ENCODE results near the gene IARS2.
A peak's percentile ranks its signal among the peaks of the same experiment; 100 is the strongest.
"Not testable (repeated sequence)": the region's sequence is repeated elsewhere in the genome, so short reads cannot be mapped to it uniquely, and the experiment has no call there.

IARS2 gene

DNA sequence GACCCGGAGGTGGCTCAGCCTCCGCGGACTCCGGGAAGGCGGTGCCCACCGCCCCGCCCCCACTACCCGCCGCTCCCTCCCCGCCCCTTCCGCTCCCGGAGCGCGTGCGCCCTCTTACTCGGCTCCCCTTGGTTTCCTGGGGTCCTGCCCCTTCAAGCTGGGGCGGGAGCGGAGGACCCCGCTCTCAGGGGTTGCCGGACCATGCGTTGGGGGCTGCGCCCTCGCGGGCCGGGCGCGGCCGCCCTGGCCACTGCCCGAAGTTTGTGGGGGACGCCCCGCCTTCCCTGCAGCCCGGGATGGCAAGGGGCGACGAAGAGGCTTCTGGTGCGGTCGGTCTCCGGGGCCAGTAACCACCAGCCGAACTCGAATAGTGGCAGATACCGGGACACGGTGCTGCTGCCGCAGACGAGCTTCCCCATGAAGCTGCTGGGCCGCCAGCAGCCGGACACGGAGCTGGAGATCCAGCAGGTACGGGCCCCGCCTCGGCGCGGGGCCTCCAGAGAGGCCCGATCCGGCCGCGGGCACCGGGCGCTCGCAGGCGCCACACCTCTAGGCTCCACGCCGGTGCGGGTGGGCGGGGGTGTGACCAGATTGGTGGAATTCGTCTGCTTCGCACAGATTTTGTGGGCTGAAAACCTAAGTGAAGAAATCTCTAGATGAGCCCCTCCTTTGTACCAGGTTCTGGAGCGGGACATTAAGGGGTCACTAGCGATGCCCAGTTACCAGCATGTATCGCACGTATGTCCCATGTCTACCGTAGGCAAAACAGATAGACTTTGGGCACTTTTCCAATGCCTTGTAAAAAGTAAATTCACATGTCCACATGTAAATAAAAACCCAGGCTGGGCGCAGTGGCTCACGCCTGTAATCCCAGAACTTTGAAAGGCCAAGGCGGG is at the start of gene IARS2:
IARS2 (plus strand) TSS at position 117 of the 896 bp plus-strand sequence; CDS start at position 202, 85 bp downstream.
- DNase-seq, result peak; percentile 93

DNA sequence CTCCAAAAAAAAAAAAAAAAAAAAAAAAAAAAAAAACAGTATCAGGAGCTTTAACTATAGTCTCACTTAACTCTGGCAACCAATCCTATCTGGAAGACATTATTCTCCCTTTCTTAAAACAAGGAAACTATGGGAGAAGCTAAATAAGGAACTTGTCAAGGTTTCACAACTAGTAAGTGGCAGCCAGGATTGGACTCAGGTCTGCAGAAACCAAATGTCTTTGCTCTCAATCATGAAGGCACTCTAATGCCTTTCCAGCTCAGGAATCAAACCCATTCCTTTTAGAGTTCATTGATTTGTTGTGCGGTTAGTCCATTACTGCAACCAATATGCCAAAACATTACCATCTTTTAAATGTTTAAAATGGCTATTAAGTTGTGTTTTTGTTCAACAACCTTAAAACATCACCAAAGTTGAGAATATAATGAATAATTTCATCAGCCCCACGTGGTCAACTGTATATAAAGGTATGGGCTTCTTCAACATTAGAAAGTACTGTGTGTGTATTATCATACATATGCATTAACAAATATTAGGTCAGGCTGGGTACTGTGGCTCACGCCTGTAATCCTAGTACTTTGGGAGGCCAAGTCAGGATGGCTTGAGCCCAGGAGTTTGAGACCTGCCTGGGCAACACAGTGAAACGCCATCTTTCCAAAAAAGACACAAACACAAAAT is 49.1 kb upstream of the IARS2 start:
- DNase-seq, result no peak

DNA sequence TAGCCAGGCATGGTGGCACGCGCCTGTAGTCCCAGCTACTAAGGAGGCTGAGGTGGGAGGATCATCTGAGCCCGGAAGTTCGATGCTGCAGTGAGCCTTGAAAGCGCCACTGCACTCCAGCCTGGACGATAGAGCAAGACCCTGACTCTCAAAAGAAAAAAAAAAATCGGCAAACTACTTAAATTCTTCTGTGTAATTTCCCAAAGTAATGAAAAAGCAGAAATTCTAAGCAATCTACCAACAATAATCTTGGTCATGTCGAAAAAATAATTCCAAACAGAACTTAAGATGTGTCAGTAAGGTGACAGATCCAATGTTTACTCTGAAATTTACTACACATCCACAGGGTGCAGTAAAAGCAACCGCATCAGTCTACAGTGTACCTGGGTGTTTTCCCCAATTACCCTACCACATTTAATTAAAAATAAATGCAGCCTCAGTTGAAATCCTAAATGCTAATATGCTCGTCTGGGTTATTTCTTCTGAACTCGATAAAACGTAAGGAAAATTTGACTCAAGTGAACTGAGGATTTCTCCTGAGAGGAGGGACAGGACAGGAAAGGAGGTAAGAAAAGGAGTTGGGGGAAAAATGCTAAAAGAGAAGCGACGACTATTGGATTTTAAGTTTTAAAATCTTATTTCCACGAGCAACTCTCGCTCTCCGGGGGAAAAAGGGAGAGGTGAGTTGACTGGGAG is 48.4 kb upstream of the IARS2 start:
- no peak for DNase-seq

DNA sequence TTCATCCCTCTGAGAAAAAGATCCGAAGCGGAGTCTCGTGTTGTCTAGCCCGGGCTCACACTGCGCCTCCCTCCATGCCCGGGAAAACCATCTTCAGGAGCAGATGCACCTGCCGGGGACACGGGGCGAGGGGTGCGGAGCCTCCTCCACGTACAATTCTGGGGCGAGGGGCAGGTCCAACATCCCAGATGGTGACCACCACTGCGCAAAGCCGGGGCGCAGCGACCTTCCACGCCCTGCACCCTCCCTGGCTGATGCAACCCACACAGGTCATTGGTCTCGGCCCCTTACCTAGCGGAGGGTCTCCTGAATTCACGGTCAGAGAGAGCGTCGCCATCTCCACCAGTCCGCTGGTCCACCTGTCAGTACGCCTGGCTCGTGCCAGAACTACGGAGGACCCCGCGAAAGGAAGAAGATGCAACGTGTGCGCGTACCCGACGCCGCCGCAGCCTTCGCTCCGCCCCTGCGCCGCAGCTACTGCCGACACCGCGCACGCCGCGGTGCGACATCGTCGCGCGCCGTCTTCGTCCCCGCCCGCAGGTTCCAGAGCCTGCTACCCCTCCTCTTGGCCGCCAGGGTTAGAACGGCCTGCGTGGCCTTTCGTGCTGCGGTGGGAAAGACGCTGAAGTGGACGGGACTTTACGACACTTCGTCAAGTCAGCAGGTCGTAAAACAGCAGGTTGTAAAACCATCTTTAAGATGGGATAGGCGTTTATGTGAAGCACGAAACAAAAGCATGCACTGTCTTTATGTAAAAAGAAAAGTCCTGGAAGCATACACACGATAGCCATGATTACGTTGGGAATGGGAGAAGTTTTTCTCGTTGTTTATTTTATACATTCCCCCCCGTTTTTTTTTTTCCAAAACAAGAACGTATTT is 47.6 kb upstream of the IARS2 start, which contains the start of gene EPRS1:
EPRS1 (minus strand) TSS at position 454 of the 879 bp plus-strand sequence; CDS start at position 337, 117 bp downstream.
- peak; percentile 98 for DNase-seq

DNA sequence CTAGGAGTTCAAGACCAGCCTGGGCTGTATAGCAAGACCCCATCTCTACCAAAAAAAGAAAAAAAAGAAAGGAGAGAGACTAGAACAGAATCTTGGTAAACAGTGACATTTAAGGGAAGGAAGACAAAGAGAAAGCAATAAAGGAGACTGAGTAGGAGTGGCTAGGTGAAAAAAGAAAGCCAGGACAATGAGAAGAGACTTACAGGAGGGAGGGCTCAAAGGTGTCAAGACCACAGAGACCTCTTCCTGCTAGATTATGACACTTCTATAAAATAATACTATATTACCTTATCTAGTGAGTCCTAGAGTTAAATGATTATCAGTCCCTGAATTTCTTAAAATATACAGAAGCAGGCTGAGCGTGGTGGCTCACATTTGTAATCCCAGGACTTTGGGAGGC is 37.6 kb upstream of the IARS2 start:
- no peak for DNase-seq

DNA sequence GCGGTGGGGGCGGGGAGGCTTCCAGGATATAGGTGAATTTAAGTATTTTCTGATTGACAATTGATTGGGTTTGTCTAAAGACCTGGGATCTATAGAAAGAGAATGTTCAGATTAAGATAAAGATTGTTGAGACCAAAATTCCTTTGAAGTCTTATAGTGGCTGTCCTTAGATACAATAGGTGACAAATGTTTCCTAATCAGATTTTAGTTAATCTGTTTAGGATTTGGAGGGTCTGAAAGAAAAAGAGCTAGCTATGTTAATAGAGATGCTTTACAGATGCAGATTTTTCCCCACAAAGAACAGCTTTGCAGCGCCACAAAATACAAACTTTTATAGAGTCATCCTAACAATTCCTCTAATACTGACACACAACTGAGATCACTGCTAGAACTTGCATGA is 33.1 kb upstream of the IARS2 start:
- DNase-seq, result no peak

DNA sequence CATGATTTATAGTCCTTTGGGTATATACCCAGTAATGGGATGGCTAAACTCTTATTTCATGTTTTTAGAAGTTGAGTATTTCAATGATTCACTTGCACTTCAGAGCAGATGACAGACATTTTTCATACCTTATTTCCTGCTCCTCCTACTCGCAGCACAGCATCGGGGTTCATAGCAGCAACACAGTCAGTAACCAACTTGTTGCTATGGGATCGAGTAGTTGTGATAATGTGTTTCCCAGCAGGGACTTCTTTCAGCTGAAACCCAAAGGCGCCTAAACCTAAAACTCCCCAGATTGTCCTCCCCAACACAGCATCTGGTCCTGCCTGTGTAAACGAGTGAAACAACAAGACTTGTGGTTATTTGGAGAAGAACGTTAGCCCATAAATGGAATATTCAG is 31.3 kb upstream of the IARS2 start:
- no peak for DNase-seq

DNA sequence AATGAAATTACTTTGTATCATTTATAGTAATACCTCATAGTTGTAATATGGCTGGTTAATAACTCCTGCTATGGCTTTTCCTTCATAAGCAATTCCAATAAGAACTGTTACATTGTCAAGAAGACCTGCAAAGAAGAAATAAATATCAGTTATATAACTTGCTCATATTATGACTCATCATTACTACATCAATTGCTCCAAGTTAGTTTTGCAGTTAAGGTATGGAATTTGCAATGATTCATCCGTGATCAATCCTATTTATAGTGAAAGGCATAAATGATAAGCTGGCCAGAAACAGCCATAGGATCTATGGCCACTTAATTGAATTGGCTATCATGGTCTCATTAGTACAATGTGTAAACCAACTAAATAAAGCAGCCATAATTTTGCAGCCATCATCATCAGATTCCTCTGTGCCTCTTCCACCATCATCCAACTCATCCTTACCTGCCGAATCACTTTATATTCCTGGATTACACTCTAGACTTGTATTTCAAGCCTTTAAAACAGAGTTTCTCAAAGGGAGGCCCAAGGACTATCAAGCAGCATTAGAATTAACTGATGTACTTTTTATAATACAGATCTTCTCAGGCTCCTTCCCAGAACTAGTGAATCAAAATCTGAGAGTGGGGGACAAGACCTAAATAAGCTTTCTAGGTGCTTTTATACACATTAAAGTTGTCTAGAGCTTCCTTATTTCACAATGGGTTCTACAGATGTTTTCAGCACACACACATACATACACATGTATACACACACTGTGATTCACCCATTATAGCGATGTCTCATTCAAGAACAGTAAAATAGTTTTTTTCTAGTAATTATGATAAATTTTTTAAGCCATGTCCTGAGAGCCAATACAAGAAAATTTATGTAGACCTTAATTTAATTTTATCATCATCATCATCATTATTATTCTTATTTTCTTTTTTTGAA is 26.4 kb upstream of the IARS2 start:
- DNase-seq, result no peak

DNA sequence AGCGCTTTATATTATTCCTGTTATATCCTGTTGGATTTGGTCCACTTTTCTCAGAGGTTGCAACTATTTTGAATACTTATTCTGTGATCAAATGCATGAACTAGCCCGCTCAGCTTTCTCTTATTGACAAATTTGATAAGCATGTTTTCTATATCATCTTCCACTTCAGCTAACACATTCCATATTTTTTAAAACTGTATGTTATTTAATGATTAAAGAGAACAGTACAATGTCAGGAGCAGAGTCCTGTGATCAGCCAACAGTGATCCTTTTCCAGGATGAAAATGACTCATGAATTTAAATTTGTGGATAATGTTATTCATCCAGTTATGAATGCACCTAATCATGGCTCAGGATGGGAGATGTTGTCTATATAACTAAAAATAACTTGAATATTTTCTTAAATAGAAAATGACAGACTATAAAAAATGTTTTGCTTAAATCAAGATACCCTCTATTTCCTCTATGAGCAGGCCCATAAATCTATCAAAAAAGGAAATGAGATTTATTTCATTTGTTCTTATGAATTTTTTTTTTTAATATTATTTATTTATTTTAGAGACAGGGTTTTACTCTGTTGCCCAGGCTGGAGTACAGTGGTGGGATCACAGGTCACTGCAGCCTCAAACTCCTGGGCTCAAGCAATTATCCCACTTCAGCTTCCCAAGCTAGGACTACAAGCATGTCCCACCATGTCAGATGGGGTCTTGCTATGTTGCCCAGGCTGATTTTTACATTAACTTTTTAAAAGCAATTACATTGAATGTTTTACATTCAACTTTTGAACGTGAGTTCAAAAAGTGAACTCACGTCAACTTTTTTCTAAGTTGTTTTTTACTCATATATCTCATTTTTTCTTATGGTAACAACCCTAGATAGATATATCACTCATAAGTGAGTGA is 16.8 kb upstream of the IARS2 start:
- DNase-seq, result no peak

DNA sequence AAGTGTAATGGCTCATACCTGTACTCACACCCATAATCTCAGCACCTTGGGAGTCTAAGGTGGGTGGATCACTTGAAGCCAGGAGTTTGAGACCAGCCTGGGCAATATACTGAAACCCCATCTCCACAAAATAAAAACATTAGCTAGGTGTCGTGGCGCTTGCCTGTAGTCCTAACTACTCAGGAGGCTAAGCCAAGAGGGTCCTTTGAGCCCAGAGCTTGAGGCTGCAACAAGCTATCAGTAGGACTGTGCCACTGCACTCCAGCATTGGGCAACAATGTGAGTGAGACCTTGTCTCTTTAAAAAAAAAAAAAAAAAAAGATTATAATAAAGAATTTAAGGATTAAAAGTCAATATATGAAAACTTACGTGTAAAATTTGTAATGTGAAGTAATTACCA is 16.0 kb upstream of the IARS2 start:
- no peak for DNase-seq

DNA sequence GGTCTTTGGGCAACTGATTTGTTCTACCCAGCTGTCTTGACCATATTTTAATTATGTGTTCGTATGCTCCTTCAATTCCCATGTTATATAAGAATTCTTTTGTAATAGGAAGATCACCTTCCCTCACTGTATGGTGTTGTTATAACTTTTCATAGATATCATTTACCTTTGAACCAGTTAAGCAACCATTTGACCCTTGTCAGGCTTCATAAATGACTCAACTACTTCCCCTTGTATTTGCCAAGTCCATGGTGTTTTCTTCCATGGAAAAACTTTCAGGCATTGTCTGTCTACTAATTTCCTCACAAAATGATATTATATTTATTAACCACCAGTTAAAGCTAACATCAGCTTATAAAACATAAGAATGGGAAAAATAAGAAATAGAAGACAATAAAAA is 9.5 kb upstream of the IARS2 start:
- no peak for DNase-seq

DNA sequence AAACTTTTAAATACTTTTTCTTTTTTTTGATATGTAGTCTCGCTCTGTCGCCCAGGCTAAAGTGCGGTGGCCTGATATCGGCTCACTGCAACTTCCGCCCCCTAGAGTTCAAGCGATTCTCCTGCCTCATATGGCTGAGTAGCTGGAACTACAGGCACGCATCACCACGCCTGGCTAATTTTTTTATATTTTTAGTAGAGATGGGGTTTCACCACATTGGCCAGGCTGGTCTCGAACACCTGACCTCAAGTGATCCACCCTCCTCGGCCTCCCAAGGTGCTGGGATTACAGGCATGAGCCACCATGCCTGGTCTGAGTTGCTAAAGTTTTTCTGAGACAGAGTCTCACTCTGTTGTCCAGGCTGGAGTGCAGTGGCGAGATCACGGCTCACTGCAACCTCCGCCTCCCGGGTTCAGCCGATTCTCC is 7.7 kb upstream of the IARS2 start:
- DNase-seq, result not testable (repeated sequence)

DNA sequence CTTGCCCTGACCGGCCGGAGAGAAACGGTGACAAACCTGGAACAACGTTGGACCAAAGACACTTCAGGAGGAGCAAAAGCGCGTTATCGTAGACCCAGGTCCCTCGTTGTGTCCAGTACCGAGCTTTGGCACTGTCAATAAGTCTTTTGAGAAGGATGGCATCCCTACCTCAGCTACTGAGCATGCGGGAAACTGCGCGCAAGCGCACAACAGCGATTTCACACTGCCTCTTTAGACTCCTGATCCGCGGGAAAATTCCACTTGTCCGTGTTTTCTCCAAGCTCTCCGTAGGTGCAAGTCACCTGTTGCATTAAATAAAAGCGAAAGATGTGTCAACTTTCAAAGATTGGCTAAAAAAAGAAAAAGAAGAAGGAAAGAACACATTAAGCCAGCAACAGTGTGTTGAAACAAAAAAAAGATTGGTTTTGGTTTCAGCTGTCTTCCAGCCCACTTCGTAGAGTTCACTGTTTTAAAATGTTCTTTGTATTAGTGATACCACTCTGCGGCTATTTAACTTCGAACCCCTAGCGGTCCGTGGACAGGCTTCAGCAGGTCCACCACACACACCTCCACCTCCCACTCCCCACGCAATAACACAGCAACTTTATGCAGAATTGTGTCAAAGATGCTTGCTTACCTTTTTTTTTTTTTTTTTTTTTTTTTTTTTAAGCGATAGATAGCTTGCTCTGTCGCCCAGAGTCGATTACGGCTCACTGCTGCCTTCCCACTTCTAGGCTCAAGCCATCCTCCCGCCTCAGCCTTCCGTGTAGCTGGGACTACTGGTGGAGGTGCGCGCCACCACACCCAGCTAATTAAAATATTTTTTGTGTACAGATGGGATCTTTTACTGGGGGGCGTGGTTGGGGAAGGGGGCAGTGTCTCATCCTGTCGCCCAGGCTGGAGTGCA is 4.0 kb upstream of the IARS2 start, which contains the start of gene BPNT1:
BPNT1 (minus strand) TSS at position 139 of the 907 bp plus-strand sequence. CDS start 9,942 bp downstream, outside the sequence.
- DNase-seq, result peak; percentile 97

DNA sequence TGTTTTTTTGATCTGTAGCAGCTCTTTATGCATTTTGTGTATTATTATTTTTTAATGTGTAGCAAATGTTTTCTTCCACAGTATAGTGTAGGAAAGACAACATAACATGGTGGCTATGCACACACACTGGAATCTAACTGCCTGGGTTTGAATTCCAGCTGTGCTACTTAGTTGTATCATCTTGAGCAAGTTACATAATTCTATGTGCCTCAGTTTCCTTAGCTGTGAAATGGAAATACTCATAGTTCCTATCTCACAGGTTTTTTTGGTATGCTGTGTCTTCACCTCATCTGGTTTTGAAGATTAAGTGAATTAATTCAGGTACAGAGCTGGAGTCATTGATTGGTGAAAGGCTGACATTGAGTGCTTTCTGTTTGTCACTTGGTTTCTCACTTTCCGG is 1.2 kb upstream of the IARS2 start:
- DNase-seq, result no peak

DNA sequence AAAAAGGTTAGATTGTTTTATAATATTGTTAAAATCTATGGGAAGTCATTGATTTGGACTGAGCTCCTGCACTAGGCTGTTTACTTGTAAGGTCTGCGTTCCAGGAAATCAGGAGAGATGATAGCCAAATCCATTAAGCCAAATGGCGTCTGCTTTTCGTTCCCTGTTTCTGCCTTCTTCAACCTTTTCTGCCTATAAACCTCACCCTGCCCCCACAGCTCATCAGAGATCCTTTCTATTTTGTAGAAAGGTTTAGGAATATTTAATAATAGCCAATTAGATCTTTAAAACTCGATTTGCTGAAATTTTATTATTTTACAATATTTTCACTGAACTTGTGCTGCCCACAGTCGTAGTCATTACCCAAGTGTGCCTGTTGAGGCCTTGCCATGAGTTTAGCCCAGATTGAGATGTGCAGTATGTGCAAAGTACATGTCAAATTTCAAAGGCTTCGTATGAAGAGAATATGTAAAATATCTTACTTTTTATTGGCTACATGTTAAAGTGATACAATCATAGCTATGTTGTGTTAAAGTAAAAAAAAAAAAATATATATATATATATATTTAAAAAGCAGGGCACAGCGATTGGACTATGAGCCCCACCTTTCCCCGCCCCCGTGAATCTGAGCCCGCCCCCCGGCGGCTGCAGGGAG is 444 bp upstream of the IARS2 start:
- no peak for DNase-seq

DNA sequence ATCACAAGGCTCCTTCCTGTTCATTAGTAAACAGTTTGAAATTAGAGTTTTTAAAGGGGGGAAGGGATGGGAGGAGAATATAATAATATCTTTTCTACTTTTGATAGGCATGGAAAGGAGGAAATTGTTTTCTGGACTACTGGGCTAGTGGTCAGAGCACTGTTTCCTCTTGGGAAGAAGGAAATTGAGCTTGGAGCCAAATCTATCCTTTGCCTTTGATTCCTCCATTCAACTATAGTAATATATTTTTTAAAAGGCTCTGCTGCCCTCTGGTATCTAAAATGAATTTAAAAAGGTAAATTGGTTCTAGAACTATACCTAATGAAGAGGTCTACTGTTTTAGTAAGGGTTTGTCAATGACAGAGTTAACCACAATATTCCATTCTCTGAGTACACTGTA is 5.9 kb downstream of the IARS2 start:
- DNase-seq, result no peak

DNA sequence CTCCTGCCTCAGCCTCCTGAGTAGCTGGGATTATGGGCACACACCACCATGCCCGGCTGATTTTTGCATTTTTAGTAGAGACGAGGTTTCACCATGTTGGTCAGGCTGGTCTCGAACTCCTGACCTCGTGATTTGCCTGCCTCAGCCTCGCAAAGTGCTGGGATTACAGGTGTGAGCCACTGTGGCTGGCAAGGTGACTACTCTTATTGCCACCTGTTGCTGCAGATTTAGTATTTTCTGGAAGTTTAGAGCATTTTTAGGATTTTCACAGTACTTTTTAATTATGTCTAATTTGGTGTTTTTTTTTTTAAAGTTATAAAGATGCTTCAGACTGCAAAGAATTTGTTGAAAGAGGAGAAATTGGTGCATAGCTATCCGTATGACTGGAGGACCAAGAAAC is 16.5 kb downstream of the IARS2 start:
- not testable (repeated sequence) for DNase-seq

DNA sequence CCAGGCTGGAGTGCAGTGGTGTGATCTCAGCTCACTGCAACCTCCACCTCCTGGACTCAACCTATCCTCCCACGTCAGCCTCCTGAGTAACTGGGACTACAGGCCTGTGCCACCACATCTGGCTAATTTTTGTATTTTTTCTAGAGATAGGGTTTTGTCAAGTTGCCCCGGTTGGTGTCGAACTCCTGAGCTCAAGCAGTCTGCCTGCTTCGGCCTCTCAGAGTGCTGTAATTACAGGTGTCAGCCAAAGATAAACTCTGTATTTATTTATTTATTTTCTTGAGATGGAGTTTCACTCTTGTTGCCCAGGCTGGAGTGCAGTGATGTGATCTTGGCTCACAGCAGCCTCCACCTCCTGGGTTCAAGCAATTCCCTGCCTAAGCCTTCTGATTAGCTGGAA is 18.7 kb downstream of the IARS2 start:
- not testable (repeated sequence) for DNase-seq
